ENCODE measurements around the gene HS3ST5. TPM values are rescaled to one million over a fixed set of nuclear protein-coding genes. Genes with fewer than 3 reads are reported as not detected.

Gene HS3ST5
- total RNA-seq, 4 donors from 2014 or later, result not detected

DNA sequence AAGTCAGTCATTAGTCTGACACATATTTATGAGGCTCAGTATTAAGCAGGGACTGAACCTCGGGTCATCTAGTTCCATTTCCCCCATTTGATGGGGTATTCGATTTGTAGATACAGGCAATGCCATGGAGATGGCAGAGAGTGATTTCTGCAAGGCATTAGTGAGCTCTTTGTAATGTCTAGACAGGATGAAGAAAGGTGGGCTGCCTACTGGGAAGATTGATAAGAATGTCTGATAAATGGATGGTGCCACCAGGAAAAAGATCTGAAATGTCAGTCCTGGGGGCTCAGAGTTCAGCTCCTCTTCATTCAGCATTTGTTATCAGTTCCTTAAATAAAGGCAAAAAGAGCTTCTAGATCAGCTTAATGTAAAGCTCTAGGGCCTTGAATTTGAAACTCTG, 51.4 kb downstream of the HS3ST5 start:
- no peak overlapping the region for H3K27ac ChIP-seq
- H3K4me1 ChIP-seq, result no peaks in the 10 kb centered on the region
- H3K27me3 ChIP-seq, result no peaks in the 10 kb centered on the region
- no peak for DNase-seq (ENCODE audit: low spot score in 2 of 2)
- no peak overlapping the region for H3K4me3 ChIP-seq
- TF ChIP-seq, protein P1, sequence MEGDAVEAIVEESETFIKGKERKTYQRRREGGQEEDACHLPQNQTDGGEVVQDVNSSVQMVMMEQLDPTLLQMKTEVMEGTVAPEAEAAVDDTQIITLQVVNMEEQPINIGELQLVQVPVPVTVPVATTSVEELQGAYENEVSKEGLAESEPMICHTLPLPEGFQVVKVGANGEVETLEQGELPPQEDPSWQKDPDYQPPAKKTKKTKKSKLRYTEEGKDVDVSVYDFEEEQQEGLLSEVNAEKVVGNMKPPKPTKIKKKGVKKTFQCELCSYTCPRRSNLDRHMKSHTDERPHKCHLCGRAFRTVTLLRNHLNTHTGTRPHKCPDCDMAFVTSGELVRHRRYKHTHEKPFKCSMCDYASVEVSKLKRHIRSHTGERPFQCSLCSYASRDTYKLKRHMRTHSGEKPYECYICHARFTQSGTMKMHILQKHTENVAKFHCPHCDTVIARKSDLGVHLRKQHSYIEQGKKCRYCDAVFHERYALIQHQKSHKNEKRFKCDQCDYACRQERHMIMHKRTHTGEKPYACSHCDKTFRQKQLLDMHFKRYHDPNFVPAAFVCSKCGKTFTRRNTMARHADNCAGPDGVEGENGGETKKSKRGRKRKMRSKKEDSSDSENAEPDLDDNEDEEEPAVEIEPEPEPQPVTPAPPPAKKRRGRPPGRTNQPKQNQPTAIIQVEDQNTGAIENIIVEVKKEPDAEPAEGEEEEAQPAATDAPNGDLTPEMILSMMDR (IDR thresholded peaks at IDR 0.05), result no peak
- TF ChIP-seq POLR2A (IDR thresholded peaks at IDR 0.05) (no peak), EP300 (IDR thresholded peaks at IDR 0.05) (no peak), POLR2AphosphoS5 (IDR thresholded peaks at IDR 0.05) (no peak)
- no peaks in the 10 kb centered on the region for H3K9me3 ChIP-seq
- 60% methylated on average over 2 of the region's 2 CpGs for WGBS
- H3K36me3 ChIP-seq, result no peaks in the 10 kb centered on the region

DNA sequence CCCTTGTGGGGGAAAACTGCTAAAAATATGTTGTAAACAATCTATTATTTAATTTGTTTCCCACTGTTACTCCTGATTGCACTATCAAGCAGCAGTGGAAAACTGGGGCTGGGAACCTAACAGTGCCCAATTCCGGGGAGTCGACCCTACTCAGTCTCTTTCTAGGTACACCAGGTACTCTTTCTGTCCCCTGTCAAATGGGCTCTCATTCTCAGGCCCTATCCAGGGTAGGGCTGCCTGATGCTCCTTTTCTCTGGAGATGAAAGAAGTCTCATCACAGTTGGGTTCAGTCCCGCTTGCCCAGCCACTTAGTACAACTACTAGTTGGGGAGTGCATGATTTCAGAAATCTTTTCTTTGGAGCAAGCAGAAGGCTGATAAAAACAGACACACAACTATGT, 52.0 kb downstream of the HS3ST5 start:
- no peak overlapping the region for H3K4me3 ChIP-seq
- H3K27me3 ChIP-seq, result no peaks in the 10 kb centered on the region
- H3K36me3 ChIP-seq, result no peaks in the 10 kb centered on the region
- no peaks in the 10 kb centered on the region for H3K4me1 ChIP-seq
- TF ChIP-seq POLR2A (IDR thresholded peaks at IDR 0.05), result no peak
- TF ChIP-seq EP300 (IDR thresholded peaks at IDR 0.05), result no peak
- H3K27ac ChIP-seq, result no peak overlapping the region
- no peaks in the 10 kb centered on the region for H3K9me3 ChIP-seq
- 88% methylated on average over 3 of the region's 3 CpGs for WGBS
- no peak for DNase-seq (ENCODE audit: low spot score in 2 of 2)

DNA sequence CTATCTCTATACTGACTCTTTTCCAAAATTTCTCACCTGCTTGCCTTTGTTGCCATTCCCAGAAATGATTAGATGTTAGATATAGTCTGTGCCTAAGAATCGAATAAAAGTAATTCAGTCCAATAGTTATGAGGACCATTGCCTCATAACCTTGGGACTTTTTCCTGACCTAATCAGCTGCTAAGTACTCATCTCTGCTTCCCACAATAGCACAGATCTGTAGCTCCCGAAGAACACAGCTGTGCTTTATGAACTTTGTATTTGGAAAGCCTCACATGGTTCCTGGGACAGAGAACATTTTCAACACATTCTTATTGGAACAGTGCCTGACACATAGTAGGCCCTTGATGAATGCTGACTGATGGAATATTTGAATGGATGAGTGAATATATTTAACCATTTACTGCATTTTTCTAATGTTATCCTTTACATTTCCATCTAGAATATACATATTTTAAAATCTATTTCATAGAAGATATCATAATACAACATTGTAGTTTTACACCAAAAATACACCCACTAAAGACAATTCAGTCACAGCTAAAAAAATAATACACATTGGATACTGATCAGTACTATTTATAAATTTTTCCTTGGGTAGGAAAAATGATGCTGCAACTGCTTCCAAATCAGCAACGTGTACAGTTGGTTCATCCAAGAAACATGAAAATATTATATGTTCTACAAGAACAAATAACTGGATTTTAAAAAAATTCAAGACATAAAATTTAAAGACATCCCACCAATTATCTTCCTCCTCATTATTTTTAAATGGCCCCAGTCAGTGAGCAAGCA, 53.9 kb downstream of the HS3ST5 start:
- Histone ChIP-seq H3K27ac (no peak overlapping the region), H3K9me3 (no peaks in the 10 kb centered on the region), H3K27me3 (no peaks in the 10 kb centered on the region), H3K4me3 (no peak overlapping the region), H3K4me1 (no peaks in the 10 kb centered on the region), H3K36me3 (no peaks in the 10 kb centered on the region)
- 76% methylated on average over 3 of the region's 3 CpGs for WGBS
- no peak for DNase-seq (ENCODE audit: low spot score in 2 of 2)
- TF ChIP-seq POLR2AphosphoS5 (IDR thresholded peaks at IDR 0.05), result no peak
- TF ChIP-seq, protein P1 (IDR thresholded peaks at IDR 0.05), result no peak
- no peak for TF ChIP-seq EP300 (IDR thresholded peaks at IDR 0.05)
- TF ChIP-seq POLR2A (IDR thresholded peaks at IDR 0.05), result no peak

DNA sequence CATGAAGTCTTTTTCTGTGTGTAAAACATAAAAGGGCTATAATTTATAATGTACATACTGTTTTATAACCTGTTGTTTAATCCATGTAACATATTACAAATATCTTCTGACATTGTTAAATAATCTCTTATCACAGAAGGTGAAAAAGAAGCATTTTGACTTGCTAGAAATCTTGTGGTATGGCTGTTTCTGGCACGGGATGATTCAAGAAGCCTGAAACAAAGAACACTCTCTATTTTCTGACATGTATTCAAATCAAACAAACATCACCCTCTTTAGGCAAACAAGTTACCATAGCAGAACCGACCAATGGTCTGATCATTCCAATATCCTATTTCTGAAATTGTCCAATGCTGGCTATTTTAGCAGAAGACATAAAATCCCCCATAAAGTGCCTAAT, 55.4 kb downstream of the HS3ST5 start:
- WGBS, result 79% methylated on average over 2 of the region's 2 CpGs
- no peaks in the 10 kb centered on the region for H3K36me3 ChIP-seq
- TF ChIP-seq EP300 (IDR thresholded peaks at IDR 0.05), result no peak
- no peak for TF ChIP-seq POLR2AphosphoS5 (IDR thresholded peaks at IDR 0.05)
- TF ChIP-seq, protein P1 (IDR thresholded peaks at IDR 0.05), result no peak
- no peak for TF ChIP-seq POLR2A (IDR thresholded peaks at IDR 0.05)
- H3K27me3 ChIP-seq, result no peaks in the 10 kb centered on the region
- H3K27ac ChIP-seq, result no peak overlapping the region
- no peaks in the 10 kb centered on the region for H3K9me3 ChIP-seq
- no peak for DNase-seq (ENCODE audit: low spot score in 2 of 2)
- H3K4me3 ChIP-seq, result no peak overlapping the region
- no peaks in the 10 kb centered on the region for H3K4me1 ChIP-seq

DNA sequence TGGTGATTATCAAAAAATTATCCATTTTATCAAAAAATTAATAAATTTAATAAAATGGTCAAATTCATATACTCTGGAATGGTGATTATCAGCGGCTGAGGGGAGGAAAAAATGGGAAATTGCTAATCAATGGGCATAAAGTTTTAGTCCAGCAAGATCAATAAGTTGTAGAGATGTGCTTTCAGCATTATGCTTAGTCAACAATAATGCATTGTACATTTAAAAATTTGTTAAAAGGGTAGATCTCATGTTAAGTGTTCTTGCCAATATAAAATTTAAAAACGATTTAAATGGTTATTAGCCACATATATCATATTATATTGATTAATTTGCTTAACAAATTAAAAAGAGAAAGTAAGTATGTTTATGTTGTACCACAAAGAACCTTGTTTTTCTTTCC, 56.6 kb downstream of the HS3ST5 start:
- H3K36me3 ChIP-seq, result no peaks in the 10 kb centered on the region
- TF ChIP-seq POLR2A (IDR thresholded peaks at IDR 0.05) (no peak), EP300 (IDR thresholded peaks at IDR 0.05) (no peak)
- H3K9me3 ChIP-seq, result no peaks in the 10 kb centered on the region
- WGBS, result 88% methylated on average over 2 of the region's 2 CpGs
- H3K27ac ChIP-seq, result no peak overlapping the region
- H3K4me3 ChIP-seq, result no peak overlapping the region
- H3K4me1 ChIP-seq, result no peaks in the 10 kb centered on the region
- no peaks in the 10 kb centered on the region for H3K27me3 ChIP-seq
- DNase-seq (ENCODE audit: low spot score in 2 of 2), result no peak

DNA sequence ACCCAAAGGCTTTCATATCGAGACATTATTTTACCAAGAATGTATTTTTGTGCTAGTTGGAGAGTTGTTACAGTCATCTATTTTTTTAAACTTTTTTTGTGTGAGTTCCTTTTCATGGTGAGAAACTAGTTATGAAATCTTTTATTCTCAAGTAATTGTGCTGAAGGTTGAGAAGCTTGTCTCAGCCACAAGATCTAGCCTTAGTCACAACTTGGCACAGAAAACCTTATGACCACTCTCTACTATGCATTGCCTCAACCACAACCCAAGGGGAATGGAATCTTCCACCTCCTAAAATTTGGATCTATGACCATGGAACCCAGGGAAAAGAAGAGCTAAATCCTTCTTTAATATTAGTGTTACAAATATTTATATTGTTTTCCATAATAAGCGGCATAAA, 58.5 kb downstream of the HS3ST5 start:
- H3K9me3 ChIP-seq, result no peaks in the 10 kb centered on the region
- DNase-seq (ENCODE audit: low spot score in 2 of 2), result no peak
- TF ChIP-seq POLR2AphosphoS5 (IDR thresholded peaks at IDR 0.05) (no peak), EP300 (IDR thresholded peaks at IDR 0.05) (no peak), POLR2A (IDR thresholded peaks at IDR 0.05) (no peak)
- TF ChIP-seq, protein P1 (IDR thresholded peaks at IDR 0.05), result no peak
- whole genome bisulfite sequencing, result 95% methylated on average over 2 of the region's 2 CpGs
- no peaks in the 10 kb centered on the region for H3K27me3 ChIP-seq
- H3K4me3 ChIP-seq, result no peak overlapping the region
- no peaks in the 10 kb centered on the region for H3K4me1 ChIP-seq
- H3K36me3 ChIP-seq, result no peaks in the 10 kb centered on the region
- H3K27ac ChIP-seq, result no peak overlapping the region

Measured in suprapubic skin (tissue), 4 donors.